Measurements from ENCODE around the gene ADRA2C.

Gene ADRA2C

GRCh38 chr4:3779509-3779908 lies 13.3 kb downstream of the ADRA2C start:
- DNase-seq = no peak

GRCh38 chr4:3780347-3781171 lies 14.4 kb downstream of the ADRA2C start:
- peak; percentile 75 for DNase-seq

DNA sequence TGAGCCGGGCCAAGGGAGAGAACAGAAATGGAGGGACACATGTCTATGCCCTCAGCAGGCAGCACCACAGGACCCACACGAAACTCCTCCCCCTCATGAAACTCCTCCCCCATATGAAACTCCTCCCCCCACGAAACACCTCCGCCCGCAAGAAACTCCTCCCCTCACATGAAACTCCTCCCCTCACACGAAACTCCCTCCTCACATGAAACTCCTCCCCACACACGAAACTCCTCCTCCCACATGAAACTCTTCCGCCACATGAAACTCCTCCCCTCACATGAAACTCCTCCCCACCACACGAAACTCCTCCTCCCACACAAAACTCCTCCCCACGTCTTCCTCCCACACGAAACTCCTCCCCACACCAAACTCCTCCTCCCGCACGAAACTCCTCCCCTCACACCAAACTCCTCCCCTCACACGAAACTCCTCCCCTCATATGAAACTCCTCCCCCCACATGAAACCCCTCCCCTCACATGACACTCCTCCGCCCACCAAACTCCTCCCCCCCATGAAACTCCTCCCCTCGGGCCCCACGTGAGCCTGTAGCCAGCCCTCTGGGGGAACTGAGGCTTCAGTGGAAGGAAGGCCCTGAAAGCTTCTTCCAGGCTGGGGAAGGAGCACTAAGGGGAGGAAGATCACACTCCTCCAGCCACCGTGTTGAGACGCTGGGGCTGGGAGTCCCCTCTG lies 15.2 kb downstream of the ADRA2C start:
- peak; percentile 9 for DNase-seq

- no peak for DNase-seq
These were observed 16.1 kb downstream of the ADRA2C start for GRCh38 chr4:3781997-3782930.

GRCh38 chr4:3783693-3784306 lies 17.6 kb downstream of the ADRA2C start:
- DNase-seq = no peak

DNA sequence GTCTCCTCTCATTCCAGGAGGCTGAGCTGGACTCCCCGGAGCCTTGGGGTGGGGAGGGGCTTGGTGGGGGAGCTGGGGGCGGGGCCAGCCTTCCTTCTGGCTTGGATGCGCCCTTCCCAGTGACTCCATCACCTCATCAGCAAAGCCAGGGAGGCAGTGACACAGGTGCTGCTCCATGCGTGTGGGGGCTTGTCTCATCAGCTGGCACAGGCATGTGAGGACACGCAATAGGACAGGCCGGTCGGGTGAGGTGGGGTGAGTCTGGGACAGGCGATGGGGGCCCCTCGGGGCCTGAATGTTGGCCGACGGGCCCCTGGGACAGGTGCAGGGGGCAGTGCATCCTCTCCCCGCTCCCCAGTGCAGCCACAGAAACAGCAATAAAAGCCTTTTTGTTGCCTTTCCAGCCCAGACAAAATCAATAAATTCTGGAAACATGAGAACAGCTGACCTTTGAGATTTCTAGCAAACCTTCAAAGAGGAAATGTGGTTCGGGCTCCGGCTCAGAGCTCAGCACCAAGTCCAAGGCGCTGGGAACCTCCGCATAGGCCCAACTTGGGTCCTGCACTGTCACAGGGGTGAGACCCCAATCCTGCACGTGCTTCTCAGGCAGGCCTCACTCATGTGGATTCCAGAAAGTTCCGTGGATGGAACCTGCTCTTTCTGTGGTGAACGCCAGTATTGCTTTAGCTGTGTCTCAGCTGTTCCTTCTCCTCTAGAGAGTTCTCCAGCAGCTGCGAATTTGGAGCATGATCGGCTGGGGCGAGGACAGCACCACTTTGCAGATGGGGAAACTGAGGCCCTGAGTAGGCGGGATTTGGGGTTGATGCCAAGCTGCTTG lies 18.5 kb downstream of the ADRA2C start:
- peak; percentile 47 for DNase-seq

- DNase-seq = no peak
These were observed 19.0 kb downstream of the ADRA2C start for GRCh38 chr4:3785292-3785565.

DNA sequence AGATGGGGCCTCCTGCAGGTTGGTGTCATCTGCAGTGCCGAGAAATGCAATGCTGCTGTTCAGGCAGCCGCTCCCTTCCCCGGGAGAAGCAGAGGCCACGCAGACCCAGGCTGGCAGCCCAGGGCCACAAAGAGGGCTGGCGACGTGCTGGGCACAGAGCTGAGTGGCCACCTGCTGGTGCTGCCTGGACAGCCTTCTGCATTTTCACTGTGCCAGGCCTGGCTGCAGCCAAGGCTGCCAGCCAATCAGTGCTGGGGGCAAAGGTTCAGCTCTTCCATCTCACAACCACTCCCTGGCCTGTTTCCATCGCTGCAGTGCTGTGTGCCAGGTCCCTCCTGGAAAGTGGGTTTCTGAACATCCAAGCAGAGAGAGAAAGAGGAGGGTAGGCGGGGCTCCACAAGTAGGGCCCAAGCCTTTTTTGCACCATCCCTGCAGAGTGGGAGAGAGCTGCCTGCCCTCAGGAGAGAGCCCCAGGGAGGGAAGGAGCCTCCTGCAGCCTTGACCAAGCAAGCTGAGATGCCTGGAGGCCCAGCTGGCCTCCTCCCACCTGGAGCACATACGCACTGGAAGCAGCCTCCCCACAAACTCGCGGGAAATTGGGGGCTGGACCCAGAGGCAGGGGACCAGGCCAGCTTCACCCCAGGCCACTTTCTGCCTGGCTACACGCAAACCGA lies 20.1 kb downstream of the ADRA2C start:
- peak; percentile 21 for DNase-seq

DNA sequence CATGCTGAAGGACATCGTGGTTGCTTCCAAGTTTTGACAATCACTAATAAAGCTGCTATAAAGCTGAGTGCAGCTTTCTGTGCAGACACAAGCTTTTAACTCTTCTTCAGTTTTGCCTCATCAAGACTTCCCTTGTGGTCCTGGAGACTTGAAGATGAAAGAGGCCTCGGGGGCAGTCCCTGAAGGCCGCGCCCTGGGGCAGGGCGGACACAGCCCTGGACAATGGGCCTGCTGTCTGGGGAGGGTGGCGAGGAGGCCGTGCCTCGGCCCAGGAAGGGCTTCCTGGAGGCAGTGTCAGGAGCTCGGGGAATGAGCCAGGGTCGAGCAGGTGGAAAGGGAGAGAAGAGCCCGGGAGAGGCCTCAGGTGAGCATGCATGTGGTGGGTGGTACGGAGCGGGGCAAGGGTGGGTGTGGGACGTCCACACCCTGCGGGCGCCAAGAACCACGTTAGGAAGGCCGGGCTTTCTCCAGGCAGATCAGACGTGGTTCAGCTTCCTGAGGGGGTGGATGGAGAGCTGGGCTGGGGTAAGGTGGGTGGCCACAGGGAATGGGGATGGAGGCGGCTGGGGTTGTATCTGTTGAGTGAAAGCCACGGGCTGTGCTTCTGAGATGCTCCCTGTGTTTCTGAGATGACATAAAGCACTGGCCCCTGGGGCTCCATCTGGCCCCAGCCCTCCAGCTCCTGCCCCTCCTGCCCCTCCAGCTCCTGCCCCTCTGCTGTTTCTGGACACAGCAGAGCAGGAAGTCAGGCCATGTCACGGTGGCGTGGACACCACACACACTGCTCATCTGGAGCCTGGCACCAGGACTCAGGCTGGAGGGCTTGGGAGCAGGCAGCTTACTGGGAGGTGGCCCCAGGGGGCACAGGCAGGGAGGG lies 21.5 kb downstream of the ADRA2C start:
- no peak for DNase-seq

GRCh38 chr4:3788366-3788660 lies 22.1 kb downstream of the ADRA2C start:
- DNase-seq = no peak

DNA sequence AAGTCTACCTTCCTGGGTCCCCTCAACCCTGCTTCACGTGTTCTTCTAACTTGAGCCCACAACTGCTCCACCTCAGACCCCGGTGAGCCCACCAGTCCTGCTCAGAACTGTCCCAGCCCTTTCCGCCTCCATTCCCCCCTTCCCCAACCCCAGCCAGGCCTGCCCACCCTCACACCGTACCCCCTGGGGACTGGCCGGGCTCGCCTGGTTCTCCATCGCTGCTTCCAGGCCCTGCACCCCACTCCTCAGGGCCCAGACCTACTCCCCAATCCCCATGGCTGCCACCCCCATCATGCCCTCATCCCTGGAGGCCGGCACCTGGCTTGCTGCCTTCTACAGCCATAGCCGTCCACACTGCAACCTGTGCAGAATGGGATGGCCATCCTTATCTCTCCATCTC lies 23.4 kb downstream of the ADRA2C start:
- DNase-seq = no peak

DNA sequence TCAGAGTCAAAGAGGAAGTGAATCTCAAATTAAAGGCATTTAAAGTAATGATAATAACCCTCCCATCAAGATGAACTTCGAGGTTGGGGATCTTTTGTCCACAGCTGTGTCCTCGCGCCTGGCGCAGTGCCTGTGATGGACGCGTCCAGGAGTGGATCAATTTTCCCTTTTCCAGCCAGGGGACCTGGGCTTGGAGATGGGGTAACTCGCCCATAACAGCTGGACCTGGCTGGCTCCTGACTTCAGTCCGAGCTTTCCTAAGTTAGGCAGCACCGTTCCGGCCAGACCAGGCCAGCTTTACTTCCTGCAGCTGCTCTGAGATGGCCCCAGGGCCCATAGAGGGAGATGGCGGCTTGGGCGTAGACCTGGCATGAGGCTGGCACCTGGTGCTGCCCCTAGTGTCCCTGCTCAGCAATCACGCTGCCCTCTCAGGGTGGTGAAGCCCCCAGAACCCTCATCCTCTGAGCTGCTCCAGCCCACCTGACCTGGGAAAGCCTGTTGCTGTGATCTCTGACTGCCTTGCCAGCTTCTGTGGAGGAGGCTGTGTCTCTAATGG lies 23.9 kb downstream of the ADRA2C start:
- no peak for DNase-seq

DNA sequence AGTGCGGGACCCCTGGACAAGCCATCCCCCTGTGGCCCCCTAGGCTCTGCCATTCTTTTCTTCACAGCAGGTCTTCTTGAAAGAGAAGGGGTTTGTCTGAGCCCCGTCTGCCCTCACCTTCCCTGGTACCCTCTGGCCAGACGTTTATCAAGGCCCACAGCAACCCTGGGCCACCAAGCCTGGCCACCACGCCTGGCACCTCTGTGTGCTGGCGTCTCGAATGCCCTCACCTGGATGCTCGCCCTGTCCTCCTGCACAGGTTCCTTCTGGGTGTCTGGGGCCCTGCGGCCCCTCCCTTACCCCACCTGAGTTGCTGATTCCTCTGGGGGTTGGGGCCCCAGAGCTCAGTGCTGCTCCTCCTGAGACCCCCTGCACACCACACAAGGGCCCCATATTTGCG lies 25.1 kb downstream of the ADRA2C start:
- no peak for DNase-seq

DNA sequence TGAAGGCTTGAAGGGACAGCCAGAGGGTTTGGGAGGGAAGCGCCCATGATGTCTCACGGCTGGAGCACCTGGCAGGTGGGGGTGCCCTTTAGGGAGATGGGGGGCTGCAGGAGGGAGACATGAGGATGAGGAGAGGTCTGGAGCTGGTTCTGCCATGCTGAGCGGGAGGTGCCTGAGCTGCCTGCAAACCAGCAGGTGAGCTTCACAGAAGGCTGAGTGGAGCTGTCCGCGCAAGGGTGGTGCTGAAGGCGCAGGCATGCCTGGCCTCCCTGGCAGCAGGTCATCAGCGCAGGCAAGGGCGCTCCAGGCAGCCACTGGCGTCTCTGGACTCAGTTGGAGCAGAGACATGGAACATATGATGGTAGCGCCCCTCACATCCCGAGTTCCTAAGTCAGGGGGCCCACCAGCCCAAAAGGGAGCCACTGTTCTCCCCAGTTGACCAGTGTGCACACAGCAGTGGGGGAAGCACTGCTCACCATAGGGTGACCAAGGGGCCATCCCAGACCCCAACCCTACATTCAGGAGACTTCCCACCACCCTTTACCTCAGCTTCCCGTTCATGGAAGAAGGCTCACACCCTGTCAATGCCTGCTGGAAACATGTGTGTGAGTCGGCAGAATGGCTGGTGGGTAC lies 25.8 kb downstream of the ADRA2C start:
- no peak for DNase-seq

- DNase-seq = no peak
These were observed 26.6 kb downstream of the ADRA2C start for GRCh38 chr4:3792813-3793212.

DNA sequence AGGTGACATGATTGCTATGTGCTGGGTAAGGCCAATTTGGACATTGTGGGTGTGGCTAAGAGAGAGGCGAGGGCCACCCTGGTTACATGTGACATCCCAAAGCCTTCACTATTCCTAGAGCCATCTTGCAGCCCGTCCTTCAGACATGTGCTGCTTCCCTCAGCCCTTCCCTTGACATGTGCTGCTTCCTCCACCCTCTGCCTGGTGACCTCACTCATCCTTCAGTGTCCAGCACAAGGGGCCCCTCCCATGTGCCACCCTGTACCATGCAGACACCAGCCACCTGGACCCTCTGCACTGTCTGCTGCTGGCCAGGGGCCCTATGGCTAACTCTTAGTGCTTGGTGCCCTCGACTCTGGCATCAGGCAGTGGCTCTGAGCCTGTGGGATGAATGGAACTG lies 27.4 kb downstream of the ADRA2C start:
- DNase-seq = no peak

- DNase-seq = no peak
These were observed 30.8 kb downstream of the ADRA2C start for GRCh38 chr4:3796960-3797359.

GRCh38 chr4:3797831-3798790 lies 31.9 kb downstream of the ADRA2C start:
- DNase-seq = no peak

- no peak for DNase-seq
These were observed 33.3 kb downstream of the ADRA2C start for GRCh38 chr4:3799496-3799895.

Data from NCI-H345 (cell line).